ENCODE measurements around the gene KRT79.

Gene KRT79

GRCh38 chr12:52813885-52814709 is 20.0 kb downstream of the KRT79 start, which contains the start of gene KRT4:
Gene KRT4, minus strand, starts transcription at chr12:52814116. Its CDS starts 58 bp downstream, at chr12:52814058.
- no peak within 1 kb of the TSS for H3K4me3 ChIP-seq (ENCODE audit: low read length)
- TF ChIP-seq CTCF (IDR thresholded peaks at IDR 0.05; ENCODE audit: insufficient read depth, low read depth, low read length, missing control alignments): no peak
- no peak for DNase-seq (ENCODE audit: low read depth)

DNA sequence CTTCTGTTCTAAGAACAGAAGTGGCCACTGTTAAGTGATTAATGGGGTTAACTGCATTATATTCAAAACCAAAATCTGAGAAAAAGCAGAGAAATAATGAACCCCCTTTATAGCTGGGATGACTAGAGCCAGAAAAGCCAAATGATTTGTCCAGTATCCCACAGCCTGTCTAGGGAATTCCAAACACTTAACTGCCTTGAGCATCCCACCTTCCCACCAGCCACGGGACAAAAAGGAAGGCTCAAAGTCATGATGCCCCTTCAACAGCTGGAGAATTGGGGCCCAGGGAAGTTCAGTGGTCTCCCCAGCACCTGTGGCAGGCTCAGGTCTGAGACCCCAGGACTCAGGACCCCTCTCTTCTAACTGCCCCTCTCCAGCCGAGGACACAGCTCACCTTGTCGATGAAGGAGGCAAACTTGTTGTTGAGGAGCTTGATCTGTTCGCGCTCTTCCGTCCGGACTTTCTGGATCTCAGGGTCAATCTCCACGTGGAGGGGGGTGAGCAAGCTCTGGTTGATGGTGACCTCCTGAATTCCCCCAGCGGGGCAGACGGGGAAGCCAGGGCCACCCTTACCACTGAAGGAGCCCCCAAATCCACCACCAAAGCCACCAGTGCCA is 20.8 kb downstream of the KRT79 start:
- H3K4me3 ChIP-seq (ENCODE audit: low read length): no peak overlapping the region
- DNase-seq (ENCODE audit: low read depth): no peak
- no peak for TF ChIP-seq CTCF (IDR thresholded peaks at IDR 0.05; ENCODE audit: insufficient read depth, low read depth, low read length, missing control alignments)

GRCh38 chr12:52812749-52813148 is 21.4 kb downstream of the KRT79 start:
- TF ChIP-seq CTCF (IDR thresholded peaks at IDR 0.05; ENCODE audit: insufficient read depth, low read depth, low read length, missing control alignments): no peak
- DNase-seq (ENCODE audit: low read depth): no peak
- no peak overlapping the region for H3K4me3 ChIP-seq (ENCODE audit: low read length)

- H3K4me3 ChIP-seq (ENCODE audit: low read length): no peak overlapping the region
- no peak for DNase-seq (ENCODE audit: low read depth)
- TF ChIP-seq CTCF (IDR thresholded peaks at IDR 0.05; ENCODE audit: insufficient read depth, low read depth, low read length, missing control alignments): no peak
Observed at GRCh38 chr12:52812073-52812400, 22.1 kb downstream of the KRT79 start.

GRCh38 chr12:52811191-52812072 is 22.7 kb downstream of the KRT79 start:
- H3K4me3 ChIP-seq (ENCODE audit: low read length): no peak overlapping the region
- TF ChIP-seq CTCF (IDR thresholded peaks at IDR 0.05; ENCODE audit: insufficient read depth, low read depth, low read length, missing control alignments): no peak
- no peak for DNase-seq (ENCODE audit: low read depth)

- TF ChIP-seq CTCF (IDR thresholded peaks at IDR 0.05; ENCODE audit: insufficient read depth, low read depth, low read length, missing control alignments): no peak
- DNase-seq (ENCODE audit: low read depth): no peak
- no peak overlapping the region for H3K4me3 ChIP-seq (ENCODE audit: low read length)
Observed at GRCh38 chr12:52810554-52810953, 23.6 kb downstream of the KRT79 start.
